Brain microvascular endothelial cell (primary cell): ENCODE results near the gene SPINK8.
"Not testable (repeated sequence)": the region's sequence is repeated elsewhere in the genome, so short reads cannot be mapped to it uniquely, and the experiment has no call there.

Source experiments
- DNase-seq: peaks from one replicate; pipeline ENCODE4 v3.0.0-alpha.2; 2020
- H3K27ac ChIP-seq: fragments of 250-450 bp; sonication (Bioruptor Pico); 2 replicates; pipeline ENCODE4 v1.5.1; 2020; ENCODE audit warnings: mild to moderate bottlenecking, moderate library complexity
- H3K27me3 ChIP-seq: fragments of 250-450 bp; sonication (Bioruptor Pico); replicated peaks from 2 replicates; pipeline ENCODE4 v1.5.1; 2020; ENCODE audit warnings: mild to moderate bottlenecking
- H3K36me3 ChIP-seq: fragments of 250-450 bp; sonication (Bioruptor Pico); replicated peaks from 2 replicates; pipeline ENCODE4 v1.5.1; 2020; ENCODE audit warnings: mild to moderate bottlenecking
- H3K4me3 ChIP-seq: 2 replicates; pipeline ENCODE4 v1.5.1; 2011; ENCODE audit warnings: low read depth, mild to moderate bottlenecking, control low read depth, low read length, moderate library complexity
- in situ Hi-C: cut with HindIII; loops from 2 replicates; pipeline ENCODE4 v1.10.0; 2017; ENCODE audit warnings: low sequenced_read_pairs, low pct_ligation_motif_present
- TF ChIP-seq, protein P1 (sequence below): IDR thresholded peaks from 2 replicates; pipeline ENCODE4 v1.5.1; 2011; ENCODE audit warnings: low read depth, mild to moderate bottlenecking, moderate library complexity, low read length, control low read depth, inconsistent platforms; ENCODE audit errors: missing control alignments

Gene SPINK8

GRCh38 chr3:48334605-48335004 is 1.1 kb upstream of the SPINK8 start:
- no peak overlapping the region for H3K27ac ChIP-seq
- no peaks in the 10 kb centered on the region for H3K27me3 ChIP-seq
- H3K36me3 ChIP-seq, result no peaks in the 10 kb centered on the region
- TF ChIP-seq, protein P1, sequence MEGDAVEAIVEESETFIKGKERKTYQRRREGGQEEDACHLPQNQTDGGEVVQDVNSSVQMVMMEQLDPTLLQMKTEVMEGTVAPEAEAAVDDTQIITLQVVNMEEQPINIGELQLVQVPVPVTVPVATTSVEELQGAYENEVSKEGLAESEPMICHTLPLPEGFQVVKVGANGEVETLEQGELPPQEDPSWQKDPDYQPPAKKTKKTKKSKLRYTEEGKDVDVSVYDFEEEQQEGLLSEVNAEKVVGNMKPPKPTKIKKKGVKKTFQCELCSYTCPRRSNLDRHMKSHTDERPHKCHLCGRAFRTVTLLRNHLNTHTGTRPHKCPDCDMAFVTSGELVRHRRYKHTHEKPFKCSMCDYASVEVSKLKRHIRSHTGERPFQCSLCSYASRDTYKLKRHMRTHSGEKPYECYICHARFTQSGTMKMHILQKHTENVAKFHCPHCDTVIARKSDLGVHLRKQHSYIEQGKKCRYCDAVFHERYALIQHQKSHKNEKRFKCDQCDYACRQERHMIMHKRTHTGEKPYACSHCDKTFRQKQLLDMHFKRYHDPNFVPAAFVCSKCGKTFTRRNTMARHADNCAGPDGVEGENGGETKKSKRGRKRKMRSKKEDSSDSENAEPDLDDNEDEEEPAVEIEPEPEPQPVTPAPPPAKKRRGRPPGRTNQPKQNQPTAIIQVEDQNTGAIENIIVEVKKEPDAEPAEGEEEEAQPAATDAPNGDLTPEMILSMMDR, result no peak
- no peak for DNase-seq
- in situ Hi-C loops, result no loop called here
- H3K4me3 ChIP-seq, result no peak overlapping the region

DNA sequence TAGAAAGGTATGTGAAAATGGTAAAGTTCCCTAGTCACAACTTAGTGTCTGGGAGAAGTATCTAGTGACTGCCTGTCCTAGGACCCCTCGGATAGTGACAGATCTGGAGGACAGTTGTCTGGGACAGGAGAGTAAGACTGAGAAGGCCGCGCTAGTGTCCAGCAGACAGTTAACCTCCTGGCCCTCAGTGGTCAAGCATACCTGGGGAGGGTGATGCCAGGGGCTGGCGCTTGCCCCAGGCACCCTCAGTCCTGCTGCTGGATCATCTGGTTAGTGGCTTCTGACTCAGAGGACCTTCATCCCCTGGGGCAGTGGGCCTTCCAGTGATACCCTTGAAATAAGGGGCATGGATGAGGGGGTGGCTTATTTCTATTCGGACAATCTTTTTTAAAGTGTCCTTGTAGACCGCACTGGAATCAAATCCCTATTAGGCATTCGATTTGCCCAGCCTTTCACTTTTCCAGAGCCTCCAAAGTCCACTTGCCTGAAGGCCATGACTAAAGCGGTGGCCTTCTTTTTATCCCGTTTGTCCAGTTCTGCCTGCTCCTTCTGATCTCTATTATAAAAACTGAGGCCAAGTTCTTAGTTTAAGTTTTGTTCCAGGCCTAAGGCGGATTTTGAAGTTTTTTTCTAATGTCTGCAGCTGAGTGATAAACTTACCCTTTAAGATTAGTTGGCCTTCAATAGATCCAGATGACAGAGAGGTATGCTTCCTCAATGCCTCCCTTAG is 1.6 kb downstream of the SPINK8 start:
- H3K36me3 ChIP-seq, H3K27me3 ChIP-seq, DNase-seq, H3K4me3 ChIP-seq, H3K27ac ChIP-seq, in situ Hi-C loops: not testable (repeated sequence)

- H3K4me3 ChIP-seq, result no peak overlapping the region
- TF ChIP-seq, protein P1, result no peak
- no peak overlapping the region for H3K27ac ChIP-seq
- no peaks in the 10 kb centered on the region for H3K27me3 ChIP-seq
- DNase-seq, result no peak
- no peaks in the 10 kb centered on the region for H3K36me3 ChIP-seq
- in situ Hi-C loops, result no loop called here
Observed at GRCh38 chr3:48320996-48321395, 12.5 kb downstream of the SPINK8 start.

- in situ Hi-C loops, result no loop called here
- H3K36me3 ChIP-seq, result no peaks in the 10 kb centered on the region
- H3K4me3 ChIP-seq, result no peak overlapping the region
- TF ChIP-seq, protein P1, result no peak
- no peaks in the 10 kb centered on the region for H3K27me3 ChIP-seq
- DNase-seq, result no peak
- H3K27ac ChIP-seq, result no peak overlapping the region
Observed at GRCh38 chr3:48318713-48319468, 14.6 kb downstream of the SPINK8 start.

- no peak for DNase-seq
- no peak overlapping the region for H3K4me3 ChIP-seq
- in situ Hi-C loops, result no loop called here
- H3K27ac ChIP-seq, result no peak overlapping the region
- TF ChIP-seq, protein P1, result no peak
- H3K27me3 ChIP-seq, result no peaks in the 10 kb centered on the region
- no peaks in the 10 kb centered on the region for H3K36me3 ChIP-seq
Observed at GRCh38 chr3:48314542-48314941, 18.9 kb downstream of the SPINK8 start.

DNA sequence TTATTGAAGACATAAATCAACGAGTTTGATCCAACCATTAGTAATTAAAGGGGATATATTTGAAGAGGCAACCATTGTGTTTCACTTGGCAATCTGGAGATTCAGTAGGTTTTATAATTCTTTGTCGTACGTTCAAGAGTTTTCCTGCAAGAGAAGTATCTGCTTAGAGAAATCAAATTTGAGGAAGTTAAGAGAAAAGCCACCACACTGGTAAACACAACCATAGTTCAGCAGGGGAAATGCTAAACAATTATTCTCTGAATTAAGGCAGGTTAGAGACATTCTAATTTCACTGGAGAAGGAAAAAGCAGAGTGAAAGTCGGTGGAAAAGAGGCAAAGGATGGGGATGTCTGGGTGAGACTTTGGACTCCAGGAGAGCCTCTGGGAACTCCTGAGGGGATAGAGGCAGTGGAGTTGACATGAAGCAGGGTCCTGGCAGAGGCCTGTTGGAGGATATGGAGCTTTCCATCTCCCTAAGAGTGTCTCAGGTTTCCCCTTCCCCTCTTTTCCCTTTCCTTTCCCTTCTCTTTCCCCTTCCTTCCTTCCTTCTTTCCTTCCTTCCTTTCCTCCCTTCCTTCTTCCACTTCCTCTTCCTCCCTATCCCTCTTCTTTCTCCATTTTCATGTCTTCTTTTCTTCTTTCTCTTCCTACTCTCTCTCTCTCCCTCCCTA is 26.5 kb downstream of the SPINK8 start:
- in situ Hi-C loops, result no loop called here
- TF ChIP-seq, protein P1, result no peak
- H3K27ac ChIP-seq, result no peak overlapping the region
- DNase-seq, result no peak
- H3K27me3 ChIP-seq, result no peaks in the 10 kb centered on the region
- H3K4me3 ChIP-seq, result no peak overlapping the region
- no peaks in the 10 kb centered on the region for H3K36me3 ChIP-seq
